ENCODE measurements around the gene RSBN1L.

The RSBN1L gene

DNA sequence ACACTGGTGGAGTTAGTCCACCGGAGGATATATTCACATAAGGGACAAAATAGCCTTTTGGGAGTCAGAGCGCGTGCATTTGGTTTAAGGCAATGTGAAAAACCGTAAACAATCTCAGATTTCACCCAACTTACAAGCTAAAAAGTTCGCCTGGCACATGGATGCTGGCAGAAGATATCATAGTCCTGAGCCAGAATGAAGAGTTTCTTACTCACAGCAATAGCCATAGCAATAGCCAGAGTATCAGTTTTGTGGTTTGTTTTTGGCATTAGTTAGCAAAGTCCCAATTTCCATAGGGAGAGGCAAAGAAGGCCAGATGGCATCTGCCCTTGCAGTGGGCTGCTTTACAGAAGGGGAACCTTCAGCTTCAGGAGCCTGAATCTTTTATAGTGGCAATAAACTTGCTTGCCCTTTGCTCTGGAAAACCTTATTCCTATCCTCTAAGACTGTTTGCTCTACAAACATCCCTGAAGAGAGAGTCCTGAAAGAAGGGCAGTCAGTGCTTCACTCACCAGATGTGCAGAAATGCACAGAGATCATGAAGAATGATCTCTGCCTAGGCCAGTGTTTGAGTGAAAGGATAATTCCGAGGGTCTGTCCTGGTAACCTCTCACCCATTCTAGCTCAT lies 28.7 kb upstream of the RSBN1L start:
- TF ChIP-seq, protein P1, sequence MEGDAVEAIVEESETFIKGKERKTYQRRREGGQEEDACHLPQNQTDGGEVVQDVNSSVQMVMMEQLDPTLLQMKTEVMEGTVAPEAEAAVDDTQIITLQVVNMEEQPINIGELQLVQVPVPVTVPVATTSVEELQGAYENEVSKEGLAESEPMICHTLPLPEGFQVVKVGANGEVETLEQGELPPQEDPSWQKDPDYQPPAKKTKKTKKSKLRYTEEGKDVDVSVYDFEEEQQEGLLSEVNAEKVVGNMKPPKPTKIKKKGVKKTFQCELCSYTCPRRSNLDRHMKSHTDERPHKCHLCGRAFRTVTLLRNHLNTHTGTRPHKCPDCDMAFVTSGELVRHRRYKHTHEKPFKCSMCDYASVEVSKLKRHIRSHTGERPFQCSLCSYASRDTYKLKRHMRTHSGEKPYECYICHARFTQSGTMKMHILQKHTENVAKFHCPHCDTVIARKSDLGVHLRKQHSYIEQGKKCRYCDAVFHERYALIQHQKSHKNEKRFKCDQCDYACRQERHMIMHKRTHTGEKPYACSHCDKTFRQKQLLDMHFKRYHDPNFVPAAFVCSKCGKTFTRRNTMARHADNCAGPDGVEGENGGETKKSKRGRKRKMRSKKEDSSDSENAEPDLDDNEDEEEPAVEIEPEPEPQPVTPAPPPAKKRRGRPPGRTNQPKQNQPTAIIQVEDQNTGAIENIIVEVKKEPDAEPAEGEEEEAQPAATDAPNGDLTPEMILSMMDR (IDR thresholded peaks at IDR 0.05; ENCODE audit: insufficient read depth, missing control alignments), result no peak
- FAIRE-seq (no peak), DNase-seq (ENCODE audit: insufficient read length, low spot score) (no peak)

DNA sequence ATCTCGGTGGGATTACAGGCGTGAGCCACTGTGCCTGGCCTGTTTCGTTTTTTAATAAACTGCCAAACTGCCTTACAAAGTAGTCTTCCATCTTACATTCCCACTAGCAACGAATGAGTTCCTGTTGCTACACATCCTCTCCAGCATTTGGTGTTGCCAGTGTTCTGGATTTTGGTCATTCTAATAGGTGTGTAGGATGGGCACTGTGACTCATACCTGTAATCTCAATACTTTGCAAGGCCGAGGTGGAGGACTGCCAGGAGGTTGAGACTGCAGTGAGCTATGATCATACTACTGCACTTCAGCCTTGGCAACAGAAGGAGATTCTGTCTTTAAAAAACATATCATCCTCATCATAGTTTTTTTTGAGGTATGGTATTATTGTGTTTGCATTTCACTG lies 21.4 kb upstream of the RSBN1L start:
- DNase-seq (ENCODE audit: insufficient read length, low spot score) (no peak), FAIRE-seq (no peak)
- TF ChIP-seq, protein P1 (IDR thresholded peaks at IDR 0.05; ENCODE audit: insufficient read depth, missing control alignments), result no peak

- DNase-seq (ENCODE audit: insufficient read length, low spot score), result no peak
- TF ChIP-seq, protein P1 (IDR thresholded peaks at IDR 0.05; ENCODE audit: insufficient read depth, missing control alignments), result no peak
- no peak for FAIRE-seq
Measured at GRCh38 chr7:77679608-77680007, 16.7 kb upstream of the RSBN1L start.

DNA sequence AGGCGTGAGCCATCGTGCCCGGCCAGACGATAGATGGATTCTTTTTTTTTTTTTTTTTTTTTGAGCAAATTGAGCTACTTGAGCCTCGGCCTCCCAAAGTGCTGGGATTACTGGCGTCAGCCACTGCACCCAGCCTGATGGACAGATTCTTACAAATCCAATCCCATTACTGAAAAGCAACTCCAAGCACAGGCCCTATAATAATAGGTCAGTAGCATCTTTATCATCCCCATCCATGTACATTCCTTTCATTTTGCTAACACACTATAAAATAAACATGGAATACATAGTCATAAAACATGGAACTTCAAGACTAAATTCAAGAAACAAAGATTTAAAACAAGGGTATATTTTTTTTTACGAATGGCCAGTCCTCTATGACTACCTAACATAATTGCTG lies 16.0 kb upstream of the RSBN1L start:
- FAIRE-seq (no peak), DNase-seq (ENCODE audit: insufficient read length, low spot score) (no peak)
- TF ChIP-seq, protein P1 (IDR thresholded peaks at IDR 0.05; ENCODE audit: insufficient read depth, missing control alignments), result no peak

GRCh38 chr7:77684030-77684429 lies 12.2 kb upstream of the RSBN1L start:
- no peak for FAIRE-seq
- TF ChIP-seq, protein P1 (IDR thresholded peaks at IDR 0.05; ENCODE audit: insufficient read depth, missing control alignments), result no peak
- DNase-seq (ENCODE audit: insufficient read length, low spot score), result no peak

DNA sequence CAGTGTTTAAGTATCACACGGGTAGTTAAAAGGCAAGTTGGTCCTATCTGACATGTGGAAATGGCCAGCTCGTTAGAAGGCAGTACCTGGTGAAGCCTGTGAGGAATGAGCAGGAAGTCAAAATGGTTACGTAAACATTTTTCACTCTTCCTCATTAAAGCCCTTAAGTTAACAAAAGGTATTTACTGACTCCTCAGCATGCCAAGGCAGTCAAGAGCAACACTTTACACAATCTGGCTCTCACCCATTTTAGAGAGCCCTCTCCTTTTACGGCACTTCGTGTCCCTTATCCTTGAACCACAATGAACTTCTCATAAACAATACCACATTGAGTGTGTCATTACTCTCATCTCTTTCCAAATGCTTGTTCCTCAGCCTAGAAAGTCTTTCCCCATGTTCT lies 11.0 kb upstream of the RSBN1L start:
- no peak for DNase-seq (ENCODE audit: insufficient read length, low spot score)
- TF ChIP-seq, protein P1 (IDR thresholded peaks at IDR 0.05; ENCODE audit: insufficient read depth, missing control alignments), result no peak
- FAIRE-seq, result no peak

DNA sequence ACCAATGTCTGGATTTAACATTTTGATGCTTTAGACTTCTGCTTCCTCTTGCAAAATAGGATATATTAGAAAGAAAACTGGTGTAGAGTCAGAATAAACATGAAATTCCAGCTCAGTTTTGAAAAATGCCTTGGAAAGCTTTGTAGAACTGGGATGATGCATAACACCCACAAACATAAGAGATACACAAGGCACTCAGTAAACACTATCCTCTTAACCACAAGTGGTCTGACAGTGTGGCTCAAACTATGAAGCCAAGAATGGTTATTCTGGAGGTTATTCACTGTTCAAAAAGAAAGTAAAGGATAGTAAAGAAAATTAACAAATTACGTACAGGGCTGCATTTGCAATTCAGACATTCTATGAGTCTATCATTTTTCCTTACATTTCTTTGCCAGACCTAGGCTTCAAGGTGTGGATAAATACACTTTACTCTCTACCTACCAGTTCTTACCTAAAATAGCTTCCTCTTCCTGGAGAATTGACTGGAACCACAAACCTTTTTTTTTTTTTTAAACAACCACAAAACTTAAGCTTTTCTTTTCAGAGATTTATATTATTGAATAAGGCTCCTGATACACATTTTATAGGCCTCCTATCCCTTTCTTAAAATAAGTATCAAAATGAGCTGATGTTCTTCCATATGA lies 9.0 kb upstream of the RSBN1L start:
- no peak for DNase-seq (ENCODE audit: insufficient read length, low spot score)
- no peak for FAIRE-seq
- TF ChIP-seq, protein P1 (IDR thresholded peaks at IDR 0.05; ENCODE audit: insufficient read depth, missing control alignments), result no peak

Data from D721Med (cell line).